H1 (cell line): ENCODE data around the gene NUDCD2. TPM values are rescaled to one million over a fixed set of nuclear protein-coding genes. Genes with fewer than 3 reads are reported as not detected.

ENCODE experiments used
- CTCF ChIA-PET: fragments of 300-600 bp; sonication (Branson Sonifier 250); formaldehyde crosslinking; loops from one replicate; lab custom pipeline; 2021; ENCODE audit not compliant: partially characterized antibody; lab: Charles Lee
- POLR2A ChIA-PET: fragments of 300-600 bp; sonication (Branson Sonifier 250); formaldehyde crosslinking; loops from one replicate; lab custom pipeline; 2021; ENCODE audit warnings: inconsistent platforms; ENCODE audit not compliant: partially characterized antibody; lab: Charles Lee
- DNase-seq, 2 experiments: peaks; one replicate each; pipeline versions ENCODE4 v3.0.0 to v3.0.0-alpha.2; 2010 to 2022; ENCODE audit warnings: low spot score in 2 of 2, low read depth in 1 of 2, mixed read lengths in 1 of 2
- FAIRE-seq: peaks from 2 replicates; lab custom pipeline; 2011; peaks lifted over from hg19 to GRCh38; lab: Jason Lieb, UNC
- H2AFZ ChIP-seq: 2 replicates; pipeline ENCODE4 v1.8.1; 2012; ENCODE audit warnings: low read length, inconsistent platforms
- H2AK5ac ChIP-seq: 2 replicates; pipeline ENCODE4 v1.6.1; 2013; ENCODE audit warnings: low read depth, low read length
- H2BK120ac ChIP-seq: replicated peaks from 2 replicates; pipeline ENCODE3; 2013; ENCODE audit warnings: low read depth, low read length, inconsistent platforms
- H2BK12ac ChIP-seq: 2 replicates; pipeline ENCODE4 v1.6.1; 2013; ENCODE audit warnings: low read depth, low read length
- H2BK15ac ChIP-seq: 2 replicates; pipeline ENCODE4 v1.6.1; 2013; ENCODE audit warnings: low read length
- H2BK20ac ChIP-seq: 2 replicates; pipeline ENCODE4 v1.6.1; 2013; ENCODE audit warnings: low read length
- H2BK5ac ChIP-seq: 2 replicates; pipeline ENCODE4 v1.6.1; 2013; ENCODE audit warnings: low read depth, low read length
- H3K14ac ChIP-seq: 2 replicates; pipeline ENCODE4 v1.6.1; 2013; ENCODE audit warnings: inconsistent platforms; ENCODE audit not compliant: insufficient read length
- H3K18ac ChIP-seq: 2 replicates; pipeline ENCODE4 v1.6.1; 2013; ENCODE audit warnings: low read length; ENCODE audit errors: extremely low read depth
- H3K23ac ChIP-seq: 2 replicates; pipeline ENCODE4 v1.6.1; 2013; ENCODE audit warnings: inconsistent platforms; ENCODE audit not compliant: insufficient read length
- H3K23me2 ChIP-seq: 2 replicates; pipeline ENCODE4 v1.6.1; 2013; ENCODE audit warnings: low read depth, low read length
- H3K27ac ChIP-seq: 2 replicates; pipeline ENCODE4 v1.6.1; 2011; ENCODE audit warnings: low read depth, low read length, inconsistent platforms
- H3K27me3 ChIP-seq, 4 experiments: replicated peaks in 1 of 4; 1 replicate in 1 of 4; 2 replicates in 3 of 4; pipeline versions ENCODE4 v1.6.1 to v1.8.1; 2011 to 2013; ENCODE audit warnings: low read length in 3 of 4, mild to moderate bottlenecking in 3 of 4, inconsistent platforms in 2 of 4, mixed read lengths in 2 of 4, moderate library complexity in 1 of 4; ENCODE audit not compliant: control insufficient read depth in 3 of 4, insufficient read depth in 3 of 4; ENCODE audit errors: extremely low read depth in 1 of 4
- H3K36me3 ChIP-seq, 4 experiments: 2 replicates each; pipeline versions ENCODE4 v1.6.1 to v1.8.1; 2011 to 2013; ENCODE audit warnings: mild to moderate bottlenecking in 4 of 4, low read length in 3 of 4, moderate library complexity in 2 of 4, control low read depth in 1 of 4, inconsistent platforms in 1 of 4; ENCODE audit not compliant: insufficient read depth in 4 of 4, control insufficient read depth in 2 of 4
- H3K4ac ChIP-seq: replicated peaks from 2 replicates; pipeline ENCODE3; 2013; ENCODE audit warnings: low read length, low read depth, mixed read lengths, inconsistent platforms; ENCODE audit not compliant: insufficient read length
- H3K4me1 ChIP-seq, 4 experiments: replicated peaks in 1 of 4; 1 replicate in 1 of 4; 2 replicates in 3 of 4; pipeline versions ENCODE4 v1.6.1 to v1.8.1; 2011 to 2013; ENCODE audit warnings: low read length in 3 of 4, inconsistent platforms in 2 of 4, mixed read lengths in 1 of 4; ENCODE audit not compliant: insufficient read depth in 4 of 4, control insufficient read depth in 3 of 4
- H3K4me2 ChIP-seq, 2 experiments: 2 replicates each; pipeline versions ENCODE4 v1.6.1 to v1.8.1; 2011 to 2013; ENCODE audit warnings: low read depth in 2 of 2, low read length in 2 of 2, control low read depth in 1 of 2, inconsistent platforms in 1 of 2, mild to moderate bottlenecking in 1 of 2; ENCODE audit not compliant: insufficient read depth in 1 of 2
- H3K4me3 ChIP-seq, 4 experiments: fragments of 200-600, 300-600 bp in 1 of 4; sonication (generic), shearing (Covaris generic), sonication (Bioruptor Twin) in 1 of 4; 2 replicates each; pipeline versions ENCODE4 v1.5.1 to v1.8.1; 2011 to 2016; ENCODE audit warnings: low read length in 4 of 4, low read depth in 3 of 4, control low read depth in 2 of 4, inconsistent platforms in 2 of 4, mild to moderate bottlenecking in 2 of 4, mixed read lengths in 1 of 4, moderate library complexity in 1 of 4; ENCODE audit not compliant: insufficient read depth in 2 of 4; ENCODE audit errors: extremely low read depth in 1 of 4
- H3K56ac ChIP-seq: replicated peaks from 2 replicates; pipeline ENCODE3; 2013; ENCODE audit warnings: low read depth, mild to moderate bottlenecking, mixed read lengths, low read length, inconsistent platforms; ENCODE audit not compliant: insufficient read length
- H3K79me1 ChIP-seq: 2 replicates; pipeline ENCODE4 v1.6.1; 2013; ENCODE audit warnings: low read depth, low read length, control low read depth
- H3K79me2 ChIP-seq, 2 experiments: 2 replicates each; pipeline versions ENCODE4 v1.6.1 to v1.8.1; 2012 to 2013; ENCODE audit warnings: low read length in 2 of 2, mild to moderate bottlenecking in 2 of 2, inconsistent platforms in 1 of 2; ENCODE audit not compliant: insufficient read depth in 2 of 2, control insufficient read depth in 1 of 2
- H3K9ac ChIP-seq, 4 experiments: replicated peaks in 1 of 4; 1 replicate in 1 of 4; 2 replicates in 3 of 4; pipeline versions ENCODE4 v1.6.1 to v1.8.1; 2011 to 2013; ENCODE audit warnings: low read depth in 3 of 4, low read length in 3 of 4, control low read depth in 2 of 4, mild to moderate bottlenecking in 2 of 4, moderate library complexity in 2 of 4, inconsistent platforms in 1 of 4; ENCODE audit errors: extremely low read depth in 1 of 4
- H3K9me3 ChIP-seq, 2 experiments: 2 replicates each; pipeline versions ENCODE4 v1.6.1 to v1.8.1; 2012 to 2013; ENCODE audit warnings: mild to moderate bottlenecking in 2 of 2, moderate library complexity in 2 of 2, control low read depth in 1 of 2, inconsistent platforms in 1 of 2, low read depth in 1 of 2, low read length in 1 of 2, mixed read lengths in 1 of 2; ENCODE audit not compliant: insufficient read depth in 2 of 2
- H4K20me1 ChIP-seq, 2 experiments: replicated peaks in 1 of 2; 2 replicates each; pipeline versions ENCODE3 to v1.8.1; 2011 to 2013; ENCODE audit warnings: inconsistent platforms in 2 of 2, low read length in 2 of 2, mild to moderate bottlenecking in 1 of 2; ENCODE audit not compliant: insufficient read depth in 2 of 2, control insufficient read depth in 1 of 2
- H4K5ac ChIP-seq: 2 replicates; pipeline ENCODE4 v1.6.1; 2013; ENCODE audit warnings: low read length, low read depth, mixed read lengths, inconsistent platforms; ENCODE audit not compliant: insufficient read length
- H4K8ac ChIP-seq: 2 replicates; pipeline ENCODE4 v1.8.0; 2013; ENCODE audit warnings: mild to moderate bottlenecking, moderate library complexity, low read length, inconsistent platforms; ENCODE audit not compliant: insufficient read depth; ENCODE audit errors: extremely low read depth
- H4K91ac ChIP-seq: replicated peaks from 2 replicates; pipeline ENCODE3; 2013; ENCODE audit warnings: low read length, mixed read lengths, inconsistent platforms; ENCODE audit not compliant: insufficient read length
- ASH2L ChIP-seq: fragments of 200-600, 300-600 bp; sonication (generic); IDR thresholded peaks from one replicate; pipeline ENCODE4 v1.7.1; 2017; ENCODE audit warnings: low read length
- BCL11A ChIP-seq, 2 experiments: IDR thresholded peaks; one replicate each; pipeline ENCODE4 v1.6.1; 2011; ENCODE audit warnings: low read depth in 2 of 2, low read length in 2 of 2, mild to moderate bottlenecking in 2 of 2
- CEBPB ChIP-seq: IDR thresholded peaks from 2 replicates; pipeline ENCODE4 v1.6.1; 2012; ENCODE audit warnings: low read depth, low read length
- CTCF ChIP-seq, 3 experiments: IDR thresholded peaks; 1 replicate in 2 of 3; 2 replicates in 1 of 3; pipeline versions ENCODE4 v1.5.1 to v1.6.1; 2011; ENCODE audit warnings: low read length in 3 of 3, mild to moderate bottlenecking in 3 of 3, inconsistent platforms in 2 of 3, low read depth in 1 of 3, moderate library complexity in 1 of 3; ENCODE audit not compliant: insufficient read depth in 1 of 3; ENCODE audit errors: control extremely low read depth in 1 of 3
- EGR1 ChIP-seq: IDR thresholded peaks from 2 replicates; pipeline ENCODE4 v1.6.1; 2011; ENCODE audit warnings: low read depth, low read length, borderline replicate concordance
- HDAC2 ChIP-seq, 2 experiments: fragments of 300-600 bp in 1 of 2; sonication (generic) in 1 of 2; IDR thresholded peaks; 2 replicates each; pipeline ENCODE4 v1.6.1; 2011 to 2012; ENCODE audit warnings: low read depth in 2 of 2, low read length in 2 of 2, mild to moderate bottlenecking in 2 of 2, moderate library complexity in 2 of 2, borderline replicate concordance in 1 of 2, inconsistent platforms in 1 of 2
- HDAC6 ChIP-seq: IDR thresholded peaks from one replicate; pipeline ENCODE4 v1.7.1; 2012; ENCODE audit warnings: low read depth, mild to moderate bottlenecking, inconsistent platforms, low read length, moderate library complexity
- KDM4A ChIP-seq: IDR thresholded peaks from one replicate; pipeline ENCODE4 v1.7.1; 2012; ENCODE audit warnings: low read depth, mild to moderate bottlenecking, moderate library complexity, low read length, inconsistent platforms; ENCODE audit not compliant: severe bottlenecking
- NRF1 ChIP-seq: IDR thresholded peaks from 2 replicates; pipeline ENCODE4 v1.6.1; 2011; ENCODE audit warnings: mild to moderate bottlenecking, low read depth, low read length, improper control_type of control experiment
- PHF8 ChIP-seq: fragments of 200-600 bp; sonication (generic); conservative IDR thresholded peaks from 2 replicates; pipeline ENCODE4 v1.7.1; 2012; ENCODE audit warnings: low read depth, mild to moderate bottlenecking, inconsistent platforms, low read length, moderate library complexity
- SP2 ChIP-seq: IDR thresholded peaks from 2 replicates; pipeline ENCODE4 v1.6.1; 2012; ENCODE audit warnings: mild to moderate bottlenecking, low read length, inconsistent platforms
- TBP ChIP-seq: IDR thresholded peaks from 2 replicates; pipeline ENCODE4 v1.6.1; 2011; ENCODE audit warnings: low read depth, low read length, improper control_type of control experiment
- whole genome bisulfite sequencing, 2 experiments: shearing (Covaris generic) in 1 of 2; methylation state at CpG; one replicate each; pipeline versions ENCODE4 v1.1.6 to v1.1.7; 2013 to 2015; ENCODE audit warnings: low lambda C conversion rate in 2 of 2, mixed read lengths in 2 of 2, inconsistent platforms in 1 of 2, low coverage in 1 of 2, missing lambda C conversion rate in 1 of 2; ENCODE audit not compliant: insufficient replicate concordance in 2 of 2, insufficient coverage in 1 of 2, insufficient read length in 1 of 2; ENCODE audit errors: extremely low coverage in 1 of 2, missing lambda C conversion rate in 1 of 2; 5-methylcytosine and 5-hydroxymethylcytosine counted together
- polyA plus RNA-seq, 7 experiments: library from polyadenylated mRNA; depleted of rRNA in 3 of 7; stranded (reverse) in 5 of 7; unstranded in 2 of 7; fragments of >200 nt in 5 of 7; fragments of 200-250 nt in 2 of 7; gene quantifications; 1 replicate in 5 of 7; 2 replicates in 1 of 7; 4 replicates in 1 of 7; pipeline versions ENCODE4 v1.2.1 to v1.2.3, GENCODE V29; 2011 to 2013; ENCODE audit warnings: missing spikeins in 2 of 7, mixed read lengths in 2 of 7
- total RNA-seq: library from RNA; stranded (reverse); fragmentation: NEBNext Ultra II Directional; extraction: Animal tissue kit (Norgen Biotek cat#: 25700); gene quantifications from 2 replicates; pipeline ENCODE4 v1.2.1, GENCODE V29; 2021

The NUDCD2 gene
- total and polyA plus RNA-seq, 2 of the 8 experiments (the other 6 are each of a cell fraction or from before 2014, with no cell fraction given) = 12.2 to 59.5 TPM

GRCh38 chr5:163475411-163475810, 15.5 kb upstream of the NUDCD2 start:
- Histone ChIP-seq H3K18ac (no peak overlapping the region), H3K4me1 (no peaks in the 10 kb centered on the region), H3K4me3 (no peak overlapping the region), H2AFZ (no peak overlapping the region), H3K9ac (no peak overlapping the region), H3K56ac (no peak overlapping the region)
- POLR2A ChIA-PET = interaction anchor here (3.9 kb wide), 1 partner anchor 15 kb away, joined by 12 read pairs; the partner anchor contains the start of genes HMMR and NUDCD2
- CTCF ChIA-PET = interaction anchor here (0.6 to 1.6 kb wide), 5 partner anchors 9 to 1007 kb away, joined by 3 to 4 read pairs (median 3); no protein-coding TSS in a partner anchor
- no peak for TF ChIP-seq SP2
- no peak for TF ChIP-seq TBP
- TF ChIP-seq PHF8 = no peak
- no peak for TF ChIP-seq HDAC6
- no peak for TF ChIP-seq CTCF (IDR thresholded peaks at IDR 0.05; ENCODE audit: control extremely low read depth in 1 of 3, insufficient read depth in 1 of 3, low read depth in 1 of 3, low read length in 3 of 3)
- no peak for TF ChIP-seq BCL11A (IDR thresholded peaks at IDR 0.05; ENCODE audit: low read depth in 2 of 2, low read length in 2 of 2)
- TF ChIP-seq KDM4A = no peak
- TF ChIP-seq EGR1 = no peak
- no peak for TF ChIP-seq HDAC2 (IDR thresholded peaks at IDR 0.05; ENCODE audit: borderline replicate concordance in 1 of 2, low read depth in 2 of 2, low read length in 2 of 2)
- TF ChIP-seq NRF1 = no peak
- TF ChIP-seq ASH2L = no peak
- TF ChIP-seq CEBPB = no peak
- TF ChIP-seq, all 59 proteins: peak for 0
- no peak overlapping the region for H2BK12ac ChIP-seq
- FAIRE-seq (no peak), DNase-seq (no peak)
- H4K5ac ChIP-seq = no peak overlapping the region
- no peak overlapping the region for H2BK15ac ChIP-seq
- H2BK20ac ChIP-seq = no peak overlapping the region
- no peak overlapping the region for H3K23ac ChIP-seq
- H4K91ac ChIP-seq = no peak overlapping the region
- no peak overlapping the region for H3K14ac ChIP-seq
- no peaks in the 10 kb centered on the region for H3K27me3 ChIP-seq
- H2BK5ac ChIP-seq = no peak overlapping the region
- H3K27ac ChIP-seq = no peak overlapping the region
- peaks cover 2 to 85% (median 56%) of the 10 kb centered on the region in 4 experiments for H3K36me3 ChIP-seq
- H3K79me1 ChIP-seq = no peaks in the 10 kb centered on the region
- no peak overlapping the region for H2AK5ac ChIP-seq
- no peak overlapping the region for H3K4ac ChIP-seq
- H4K20me1 ChIP-seq = peaks cover 0 to 1% of the 10 kb centered on the region in 2 experiments
- no peaks in the 10 kb centered on the region for H3K79me2 ChIP-seq
- no peak overlapping the region for H3K4me2 ChIP-seq
- H2BK120ac ChIP-seq = no peak overlapping the region
- H3K9me3 ChIP-seq = no peaks in the 10 kb centered on the region
- WGBS, 2 experiments = 82% methylated on average over 2 of the region's 2 CpGs; no CpG with 5 or more reads in 1 of the 2 experiments
- H4K8ac ChIP-seq = no peak overlapping the region
- no peaks in the 10 kb centered on the region for H3K23me2 ChIP-seq
